DND-41 (cell line): ENCODE measurements around the gene PREX1.

Experiments
- CTCF ChIP-seq: IDR thresholded peaks from 2 replicates; pipeline ENCODE4 v1.5.1; 2012; ENCODE audit warnings: borderline replicate concordance, low read length, moderate library complexity, mild to moderate bottlenecking; ENCODE audit not compliant: poor library complexity, severe bottlenecking; ENCODE audit errors: extremely low read depth
- EZH2 ChIP-seq: IDR thresholded peaks from 3 replicates; pipeline ENCODE4 v1.6.1; 2012; ENCODE audit warnings: borderline replicate concordance, low read depth, mild to moderate bottlenecking, moderate library complexity, low read length, inconsistent platforms; ENCODE audit not compliant: severe bottlenecking

GRCh38 chr20:48688579-48688978, 139.2 kb downstream of the PREX1 start:
- TF ChIP-seq CTCF (no peak), EZH2 (no peak)
